OCI-LY1 (cell line): ENCODE results near the gene TANC1.

Source experiments
- H2AFZ ChIP-seq: fragments of 200-600 bp; sonication (generic), shearing (Covaris generic); 2 replicates; pipeline ENCODE4 v1.6.0; 2014; ENCODE audit warnings: antibody characterized with exemption, mild to moderate bottlenecking, low read length
- H3F3A ChIP-seq: fragments of 200-600 bp; sonication (generic), shearing (Covaris generic); 2 replicates; pipeline ENCODE4 v1.6.0; 2014; ENCODE audit warnings: mild to moderate bottlenecking, antibody characterized with exemption, low read length, moderate library complexity; ENCODE audit not compliant: insufficient read depth
- H3K27ac ChIP-seq: fragments of 200-600 bp; sonication (generic); 2 replicates; pipeline ENCODE4 v1.5.1; 2014; ENCODE audit warnings: low read length, mixed run types, mild to moderate bottlenecking, low read depth; ENCODE audit not compliant: poor library complexity, severe bottlenecking
- H3K27me3 ChIP-seq: fragments of 200-600 bp; sonication (generic); 2 replicates; pipeline ENCODE4 v1.6.0; 2014; ENCODE audit warnings: antibody characterized with exemption, mild to moderate bottlenecking, low read length, moderate library complexity; ENCODE audit not compliant: insufficient read depth
- H3K36me3 ChIP-seq: fragments of 200-600 bp; sonication (generic); 2 replicates; pipeline ENCODE4 v1.6.1; 2014; ENCODE audit warnings: mild to moderate bottlenecking, antibody characterized with exemption, low read length, moderate library complexity, mixed read lengths; ENCODE audit not compliant: insufficient read depth
- H3K4me1 ChIP-seq: fragments of 200-600 bp; sonication (generic); 2 replicates; pipeline ENCODE4 v1.5.1; 2014; ENCODE audit warnings: mild to moderate bottlenecking, low read length, moderate library complexity; ENCODE audit not compliant: insufficient read depth, severe bottlenecking
- H3K4me2 ChIP-seq: fragments of 200-600 bp; sonication (generic), shearing (Covaris generic); 2 replicates; pipeline ENCODE4 v1.6.1; 2014; ENCODE audit warnings: low read length
- H3K4me3 ChIP-seq: fragments of 200-600 bp; sonication (generic); 2 replicates; pipeline ENCODE4 v1.5.1; 2014; ENCODE audit warnings: low read length, low read depth, mild to moderate bottlenecking, mixed read lengths; ENCODE audit not compliant: poor library complexity, severe bottlenecking
- H3K79me2 ChIP-seq: fragments of 200-600 bp; shearing (Covaris generic); 2 replicates; pipeline ENCODE4 v1.6.1; 2016; ENCODE audit warnings: mixed run types, low read length, mixed read lengths; ENCODE audit not compliant: insufficient read depth
- H3K9ac ChIP-seq: fragments of 200-600 bp; sonication (generic), shearing (Covaris generic); 2 replicates; pipeline ENCODE4 v1.6.1; 2014; ENCODE audit warnings: mild to moderate bottlenecking, low read length, mixed read lengths
- H3K9me2 ChIP-seq: fragments of 200-600 bp; sonication (generic), shearing (Covaris generic); 2 replicates; pipeline ENCODE4 v1.6.1; 2014; ENCODE audit warnings: low read depth, mild to moderate bottlenecking, low read length, mixed read lengths
- H3K9me3 ChIP-seq: fragments of 200-600 bp; shearing (Covaris generic); 2 replicates; pipeline ENCODE4 v1.6.1; 2014; ENCODE audit warnings: low read length, mixed read lengths
- H4K20me1 ChIP-seq: fragments of 200-600 bp; sonication (generic), shearing (Covaris generic); 2 replicates; pipeline ENCODE4 v1.6.0; 2016; ENCODE audit warnings: mild to moderate bottlenecking, low read length; ENCODE audit not compliant: insufficient read depth
- EZH2 ChIP-seq: fragments of 200-600 bp; sonication (generic), shearing (Covaris generic); IDR thresholded peaks from 2 replicates; pipeline ENCODE4 v1.8.0; 2017; ENCODE audit warnings: borderline replicate concordance, mixed run types, mild to moderate bottlenecking, antibody characterized with exemption, low read length, moderate library complexity, mixed read lengths
- TF ChIP-seq, protein P1 (sequence below): fragments of 200-600 bp; sonication (generic), shearing (Covaris generic); IDR thresholded peaks from 2 replicates; pipeline ENCODE4 v1.5.1; 2017; ENCODE audit warnings: mild to moderate bottlenecking, antibody characterized with exemption, low read length, moderate library complexity, mixed read lengths

TANC1 gene

DNA sequence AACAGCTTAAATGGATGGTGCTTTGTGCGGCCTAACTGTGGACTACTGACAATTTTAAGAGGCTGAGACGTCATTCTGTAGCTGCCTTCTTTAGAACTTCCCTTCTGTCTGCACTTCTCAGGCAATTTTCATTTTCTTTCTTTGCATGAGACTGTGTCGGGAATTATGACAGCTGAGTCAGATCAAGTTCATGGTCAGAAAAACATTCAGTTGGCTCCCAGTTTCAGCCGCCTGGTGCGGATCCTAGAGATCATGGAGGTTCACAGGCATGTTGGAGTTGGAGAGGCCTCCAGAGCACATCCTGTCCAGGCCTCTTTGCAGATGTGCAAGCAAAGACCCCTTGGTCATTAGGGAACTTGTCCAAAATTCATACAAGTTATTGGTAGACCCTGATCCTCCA lies 135.0 kb downstream of the TANC1 start:
- Histone ChIP-seq H3K27ac (no peak overlapping the region), H3F3A (no peaks in the 10 kb centered on the region), H3K27me3 (no peaks in the 10 kb centered on the region), H3K4me3 (no peak overlapping the region), H3K79me2 (no peaks in the 10 kb centered on the region), H3K9me3 (no peaks in the 10 kb centered on the region), H3K36me3 (no peaks in the 10 kb centered on the region), H3K9me2 (no peaks in the 10 kb centered on the region), H3K9ac (no peak overlapping the region), H3K4me1 (no peaks in the 10 kb centered on the region), H3K4me2 (no peak overlapping the region), H2AFZ (no peak overlapping the region), H4K20me1 (no peaks in the 10 kb centered on the region)
- TF ChIP-seq EZH2, result no peak
- TF ChIP-seq, protein P1, sequence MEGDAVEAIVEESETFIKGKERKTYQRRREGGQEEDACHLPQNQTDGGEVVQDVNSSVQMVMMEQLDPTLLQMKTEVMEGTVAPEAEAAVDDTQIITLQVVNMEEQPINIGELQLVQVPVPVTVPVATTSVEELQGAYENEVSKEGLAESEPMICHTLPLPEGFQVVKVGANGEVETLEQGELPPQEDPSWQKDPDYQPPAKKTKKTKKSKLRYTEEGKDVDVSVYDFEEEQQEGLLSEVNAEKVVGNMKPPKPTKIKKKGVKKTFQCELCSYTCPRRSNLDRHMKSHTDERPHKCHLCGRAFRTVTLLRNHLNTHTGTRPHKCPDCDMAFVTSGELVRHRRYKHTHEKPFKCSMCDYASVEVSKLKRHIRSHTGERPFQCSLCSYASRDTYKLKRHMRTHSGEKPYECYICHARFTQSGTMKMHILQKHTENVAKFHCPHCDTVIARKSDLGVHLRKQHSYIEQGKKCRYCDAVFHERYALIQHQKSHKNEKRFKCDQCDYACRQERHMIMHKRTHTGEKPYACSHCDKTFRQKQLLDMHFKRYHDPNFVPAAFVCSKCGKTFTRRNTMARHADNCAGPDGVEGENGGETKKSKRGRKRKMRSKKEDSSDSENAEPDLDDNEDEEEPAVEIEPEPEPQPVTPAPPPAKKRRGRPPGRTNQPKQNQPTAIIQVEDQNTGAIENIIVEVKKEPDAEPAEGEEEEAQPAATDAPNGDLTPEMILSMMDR, result no peak

DNA sequence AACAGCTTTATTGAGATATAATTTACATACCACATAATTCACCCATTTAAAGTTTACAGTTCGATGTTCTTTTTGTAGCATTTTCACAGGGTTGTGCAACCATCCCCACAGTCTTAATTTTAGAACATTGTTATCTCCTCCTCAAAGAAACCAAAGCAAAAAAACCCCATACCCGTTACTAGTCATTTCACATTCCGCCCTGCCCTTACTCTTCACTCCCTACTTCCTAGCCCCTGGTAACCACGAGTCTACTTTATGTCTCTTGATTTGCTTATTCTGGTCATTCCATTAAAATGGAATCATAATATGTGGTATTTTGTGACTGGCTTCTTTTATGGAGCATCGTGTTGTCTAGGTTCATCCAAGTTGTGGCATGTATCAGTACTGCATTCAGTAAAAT lies 137.7 kb downstream of the TANC1 start:
- Histone ChIP-seq H2AFZ (no peak overlapping the region), H3K4me1 (no peaks in the 10 kb centered on the region), H3K4me3 (no peak overlapping the region), H3K9ac (no peak overlapping the region), H3K36me3 (no peaks in the 10 kb centered on the region), H3F3A (no peaks in the 10 kb centered on the region), H3K79me2 (no peaks in the 10 kb centered on the region), H4K20me1 (no peaks in the 10 kb centered on the region), H3K27me3 (no peaks in the 10 kb centered on the region), H3K9me2 (no peaks in the 10 kb centered on the region), H3K4me2 (no peak overlapping the region), H3K9me3 (no peaks in the 10 kb centered on the region), H3K27ac (no peak overlapping the region)
- TF ChIP-seq, protein P1, result no peak
- no peak for TF ChIP-seq EZH2

DNA sequence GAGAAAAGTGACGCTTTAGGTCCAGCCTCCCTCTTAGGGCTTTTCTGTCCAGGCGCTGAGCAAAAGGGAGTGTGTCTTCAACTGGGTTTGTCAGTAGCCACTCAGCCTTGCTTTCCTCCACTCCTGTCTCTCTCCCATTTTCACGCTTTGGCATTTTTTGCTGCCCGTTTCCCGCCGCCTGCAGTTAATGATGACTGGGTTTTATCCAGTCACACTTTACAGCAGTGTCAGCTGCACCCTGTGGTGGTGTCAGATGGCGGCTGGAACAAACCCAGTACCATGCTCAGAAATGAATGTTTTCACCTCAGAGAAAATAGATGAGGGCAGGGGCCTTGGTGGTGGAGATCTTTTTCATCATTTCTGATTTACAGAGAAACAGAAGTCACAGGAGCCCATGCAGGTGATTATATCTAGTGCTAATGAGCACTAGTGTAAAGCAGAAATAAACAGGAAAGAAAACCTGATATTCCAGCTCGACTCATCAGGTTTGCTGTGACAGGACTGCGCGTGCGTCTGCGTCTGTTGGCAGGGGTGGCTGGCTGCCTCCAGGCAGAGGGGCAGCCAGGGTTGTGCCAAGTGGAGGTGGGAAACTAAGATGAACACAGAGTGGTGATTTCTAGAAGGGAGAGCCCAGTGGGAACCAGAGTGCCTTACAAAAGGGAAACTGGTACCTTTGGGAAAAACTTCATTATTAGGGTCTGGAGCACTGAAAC lies 139.9 kb downstream of the TANC1 start:
- no peak for TF ChIP-seq EZH2
- TF ChIP-seq, protein P1, result no peak
- no peak overlapping the region for H2AFZ ChIP-seq

More for the DNA sequence above, 139.9 kb downstream of the TANC1 start:
- no peaks in the 10 kb centered on the region for H4K20me1 ChIP-seq
- no peaks in the 10 kb centered on the region for H3K36me3 ChIP-seq
- H3K9me2 ChIP-seq, result no peaks in the 10 kb centered on the region
- H3K9ac ChIP-seq, result no peak overlapping the region
- H3K4me1 ChIP-seq, result no peaks in the 10 kb centered on the region
- no peaks in the 10 kb centered on the region for H3K9me3 ChIP-seq
- no peak overlapping the region for H3K4me2 ChIP-seq
- no peak overlapping the region for H3K27ac ChIP-seq
- H3K27me3 ChIP-seq, result no peaks in the 10 kb centered on the region
- no peaks in the 10 kb centered on the region for H3F3A ChIP-seq
- no peak overlapping the region for H3K4me3 ChIP-seq
- no peaks in the 10 kb centered on the region for H3K79me2 ChIP-seq
